Amniotic stem cell (primary cell): Measurements from ENCODE around the gene SEMA4D.

ENCODE experiments used
- DNase-seq: peaks from one replicate; lab custom pipeline; 2025; lab: John Stamatoyannopoulos, UW

SEMA4D gene

GRCh38 chr9:89428901-89429890 is 68.7 kb downstream of the SEMA4D start:
- DNase-seq: no peak

GRCh38 chr9:89428222-89428761 is 69.6 kb downstream of the SEMA4D start:
- DNase-seq: no peak

- no peak for DNase-seq
These were observed 70.2 kb downstream of the SEMA4D start for GRCh38 chr9:89427621-89428221.

- DNase-seq: no peak
These were observed 71.4 kb downstream of the SEMA4D start for GRCh38 chr9:89426384-89426961.

GRCh38 chr9:89425921-89426383 is 72.0 kb downstream of the SEMA4D start:
- no peak for DNase-seq

GRCh38 chr9:89425024-89425805 is 72.7 kb downstream of the SEMA4D start:
- no peak for DNase-seq

GRCh38 chr9:89422151-89422975 is 75.5 kb downstream of the SEMA4D start:
- DNase-seq: no peak

- no peak for DNase-seq
These were observed 76.3 kb downstream of the SEMA4D start for GRCh38 chr9:89421595-89421994.

GRCh38 chr9:89420397-89421178 is 77.3 kb downstream of the SEMA4D start:
- DNase-seq: no peak

GRCh38 chr9:89419978-89420394 is 77.9 kb downstream of the SEMA4D start:
- DNase-seq: no peak

- no peak for DNase-seq
These were observed 78.9 kb downstream of the SEMA4D start for GRCh38 chr9:89418882-89419640.

- DNase-seq: no peak
These were observed 79.5 kb downstream of the SEMA4D start for GRCh38 chr9:89418474-89418845.

- DNase-seq: no peak
These were observed 80.0 kb downstream of the SEMA4D start for GRCh38 chr9:89417832-89418473.

GRCh38 chr9:89414670-89415324 is 83.1 kb downstream of the SEMA4D start:
- no peak for DNase-seq

GRCh38 chr9:89413963-89414638 is 83.8 kb downstream of the SEMA4D start:
- no peak for DNase-seq

GRCh38 chr9:89412951-89413350 is 85.0 kb downstream of the SEMA4D start:
- DNase-seq: no peak

- no peak for DNase-seq
These were observed 85.4 kb downstream of the SEMA4D start for GRCh38 chr9:89412541-89412940.

GRCh38 chr9:89411759-89412158 is 86.2 kb downstream of the SEMA4D start:
- DNase-seq: no peak
